GM06990 (cell line): Measurements from ENCODE around the gene PITRM1.
A peak's percentile ranks its signal among the peaks of the same experiment; 100 is the strongest.

Experiments
- DNase-seq: peaks from one replicate; pipeline ENCODE4 v3.0.0-alpha.2; 2011; ENCODE audit not compliant: insufficient read length; ENCODE audit errors: extremely low read depth
- H3K27me3 ChIP-seq: replicated peaks from 2 replicates; pipeline ENCODE4 v1.6.0; 2011; ENCODE audit warnings: low read length; ENCODE audit not compliant: control insufficient read depth, insufficient read depth
- H3K36me3 ChIP-seq: 2 replicates; pipeline ENCODE4 v1.5.1; 2011; ENCODE audit warnings: low read length; ENCODE audit not compliant: control insufficient read depth, insufficient read depth
- H3K4me3 ChIP-seq: replicated peaks from 2 replicates; pipeline ENCODE4 v1.5.1; 2011; ENCODE audit warnings: low read depth, mild to moderate bottlenecking, control low read depth, low read length
- TF ChIP-seq, protein P1 (sequence below): IDR thresholded peaks from 2 replicates; pipeline ENCODE4 v1.5.1; 2011; ENCODE audit warnings: low read length, control low read depth, mild to moderate bottlenecking, inconsistent platforms; ENCODE audit not compliant: insufficient read depth, poor library complexity, severe bottlenecking

PITRM1 gene

DNA sequence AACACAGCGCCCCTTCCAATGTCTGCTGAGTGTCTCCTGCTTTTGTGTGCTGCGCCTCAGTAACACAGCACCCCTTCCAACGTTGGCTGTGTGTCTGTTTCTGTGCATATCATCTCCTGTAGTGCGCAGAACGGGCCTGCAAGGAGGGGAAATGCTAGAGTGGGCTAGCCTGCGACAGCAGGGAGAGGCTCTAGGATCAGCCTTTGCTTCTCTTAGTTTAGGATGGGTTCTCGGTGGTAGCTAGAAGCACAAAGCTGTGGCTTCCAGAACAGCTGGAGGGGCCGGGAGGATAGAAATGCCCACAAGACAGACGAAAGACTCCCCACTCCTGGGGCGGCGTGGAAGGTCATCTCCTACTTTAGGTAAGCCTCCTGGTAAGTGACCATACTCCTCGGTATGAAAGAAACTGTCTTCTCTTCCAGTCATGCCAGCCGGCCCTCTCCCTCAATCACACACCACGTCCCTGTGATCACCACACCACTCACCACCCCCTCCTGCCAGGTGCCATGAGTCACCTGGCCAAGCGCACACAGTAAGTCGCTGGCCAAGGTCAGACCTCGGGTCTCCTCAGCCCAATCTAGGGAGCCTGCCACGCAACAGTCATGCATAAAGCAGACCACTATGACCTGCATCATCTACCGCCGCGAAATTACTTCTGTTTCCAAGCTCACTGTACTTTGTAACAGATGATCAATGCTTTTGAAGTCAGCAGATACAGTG is 4.8 kb downstream of the PITRM1 start:
- TF ChIP-seq, protein P1, sequence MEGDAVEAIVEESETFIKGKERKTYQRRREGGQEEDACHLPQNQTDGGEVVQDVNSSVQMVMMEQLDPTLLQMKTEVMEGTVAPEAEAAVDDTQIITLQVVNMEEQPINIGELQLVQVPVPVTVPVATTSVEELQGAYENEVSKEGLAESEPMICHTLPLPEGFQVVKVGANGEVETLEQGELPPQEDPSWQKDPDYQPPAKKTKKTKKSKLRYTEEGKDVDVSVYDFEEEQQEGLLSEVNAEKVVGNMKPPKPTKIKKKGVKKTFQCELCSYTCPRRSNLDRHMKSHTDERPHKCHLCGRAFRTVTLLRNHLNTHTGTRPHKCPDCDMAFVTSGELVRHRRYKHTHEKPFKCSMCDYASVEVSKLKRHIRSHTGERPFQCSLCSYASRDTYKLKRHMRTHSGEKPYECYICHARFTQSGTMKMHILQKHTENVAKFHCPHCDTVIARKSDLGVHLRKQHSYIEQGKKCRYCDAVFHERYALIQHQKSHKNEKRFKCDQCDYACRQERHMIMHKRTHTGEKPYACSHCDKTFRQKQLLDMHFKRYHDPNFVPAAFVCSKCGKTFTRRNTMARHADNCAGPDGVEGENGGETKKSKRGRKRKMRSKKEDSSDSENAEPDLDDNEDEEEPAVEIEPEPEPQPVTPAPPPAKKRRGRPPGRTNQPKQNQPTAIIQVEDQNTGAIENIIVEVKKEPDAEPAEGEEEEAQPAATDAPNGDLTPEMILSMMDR: no peak
- H3K36me3 ChIP-seq: peaks cover 24% of the 10 kb centered on the region

GRCh38 chr10:3166496-3167290 is 5.9 kb downstream of the PITRM1 start:
- TF ChIP-seq, protein P1: no peak
- DNase-seq: no peak
- Histone ChIP-seq H3K27me3 (no peaks in the 10 kb centered on the region), H3K36me3 (peaks cover 26% of the 10 kb centered on the region), H3K4me3 (no peak overlapping the region)

More for the DNA sequence above, 4.8 kb downstream of the PITRM1 start:
- Histone ChIP-seq H3K4me3 (no peak overlapping the region), H3K27me3 (no peaks in the 10 kb centered on the region)
- DNase-seq: no peak

DNA sequence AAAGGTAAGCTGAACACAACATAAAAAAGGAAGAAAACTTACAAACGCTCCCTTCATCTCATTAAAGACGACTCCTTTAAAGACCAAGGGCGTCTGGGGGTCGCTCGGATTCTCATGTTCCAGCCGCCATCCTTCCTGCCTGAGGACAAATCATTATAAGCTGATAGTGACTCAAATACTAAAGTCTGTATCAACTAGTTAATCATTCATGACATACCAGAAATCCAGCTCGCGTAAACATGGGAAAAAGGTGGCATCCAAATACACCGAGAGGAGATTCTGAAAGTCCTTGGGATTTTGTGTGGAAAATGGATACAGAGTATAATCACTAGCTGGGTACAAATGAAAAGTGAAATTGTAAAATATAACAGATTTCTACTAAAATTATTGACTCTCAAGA is 7.4 kb downstream of the PITRM1 start:
- Histone ChIP-seq H3K36me3 (peaks cover 26% of the 10 kb centered on the region), H3K4me3 (no peak overlapping the region), H3K27me3 (no peaks in the 10 kb centered on the region)
- DNase-seq: no peak
- TF ChIP-seq, protein P1: no peak

- H3K4me3 ChIP-seq: no peak overlapping the region
- peaks cover 23% of the 10 kb centered on the region for H3K36me3 ChIP-seq
- no peak for DNase-seq
- no peaks in the 10 kb centered on the region for H3K27me3 ChIP-seq
- TF ChIP-seq, protein P1: no peak
Measured at GRCh38 chr10:3163879-3164278, 8.7 kb downstream of the PITRM1 start.

GRCh38 chr10:3162533-3162932 is 10.0 kb downstream of the PITRM1 start:
- Histone ChIP-seq H3K4me3 (no peak overlapping the region), H3K36me3 (peaks cover 25% of the 10 kb centered on the region), H3K27me3 (no peaks in the 10 kb centered on the region)
- no peak for DNase-seq
- TF ChIP-seq, protein P1: peak; percentile 14
